GM12878 (cell line): ENCODE measurements around the gene MTAP. TPM values are rescaled to one million over a fixed set of nuclear protein-coding genes. Genes with fewer than 3 reads are reported as not detected.

Experiments used
- ASH2L ChIP-seq: fragments of 300-600, 200-600 bp; sonication (generic); IDR thresholded peaks from 2 replicates; pipeline ENCODE4 v1.6.1; 2017; ENCODE audit warnings: low read depth, mild to moderate bottlenecking, borderline replicate concordance
- CREB1 ChIP-seq: IDR thresholded peaks from 2 replicates; pipeline ENCODE4 v1.6.1; 2012; ENCODE audit warnings: low read depth, mild to moderate bottlenecking, inconsistent platforms
- CTCF ChIP-seq, 3 experiments: IDR thresholded peaks in 2 of 3; conservative IDR thresholded peaks in 1 of 3; 2 replicates each; pipeline ENCODE4 v1.5.1; 2011; ENCODE audit warnings: low read depth in 3 of 3, low read length in 3 of 3, mild to moderate bottlenecking in 3 of 3, control low read depth in 2 of 3, moderate library complexity in 2 of 3, inconsistent platforms in 1 of 3, mixed read lengths in 1 of 3; ENCODE audit not compliant: control insufficient read depth in 2 of 3, insufficient read depth in 1 of 3; ENCODE audit errors: extremely low read depth in 1 of 3
- E2F4 ChIP-seq: IDR thresholded peaks from 2 replicates; pipeline ENCODE4 v1.6.1; 2012; ENCODE audit warnings: low read depth, low read length, improper control_type of control experiment
- EED ChIP-seq: sonication (generic); IDR thresholded peaks from 2 replicates; pipeline ENCODE4 v1.6.1; 2016; ENCODE audit warnings: antibody characterized with exemption, low read depth
- ELK1 ChIP-seq: IDR thresholded peaks from 2 replicates; pipeline ENCODE4 v1.6.1; 2012; ENCODE audit warnings: low read depth, low read length, improper control_type of control experiment
- FOS ChIP-seq: IDR thresholded peaks from 3 replicates; pipeline ENCODE4 v1.6.1; 2011; ENCODE audit warnings: borderline replicate concordance; ENCODE audit not compliant: insufficient read length; ENCODE audit errors: extremely low read depth
- GABPA ChIP-seq: IDR thresholded peaks from 2 replicates; pipeline ENCODE4 v1.6.1; 2014; ENCODE audit warnings: antibody characterized with exemption, low read depth, mild to moderate bottlenecking, inconsistent platforms
- HDAC6 ChIP-seq: fragments of 200-600 bp; sonication (generic); IDR thresholded peaks from one replicate; pipeline ENCODE4 v1.8.0; 2017; ENCODE audit warnings: antibody characterized with exemption; ENCODE audit not compliant: unreplicated experiment
- IKZF2 ChIP-seq, 2 experiments: fragments of 450-650 bp; IDR thresholded peaks; 2 replicates each; pipeline ENCODE4 v1.6.1; 2017; ENCODE audit warnings: mild to moderate bottlenecking in 2 of 2, moderate library complexity in 2 of 2
- NR2C1 ChIP-seq: fragments of 450-650 bp; IDR thresholded peaks from 2 replicates; pipeline ENCODE4 v1.6.1; 2017; ENCODE audit warnings: antibody characterized with exemption, mild to moderate bottlenecking, moderate library complexity
- POLR2A ChIP-seq: IDR thresholded peaks from 2 replicates; pipeline ENCODE4 v1.6.1; 2011; ENCODE audit warnings: low read depth, mild to moderate bottlenecking, low read length
- POU2F2 ChIP-seq: IDR thresholded peaks from 3 replicates; pipeline ENCODE4 v1.6.1; 2011; ENCODE audit warnings: low read depth, mild to moderate bottlenecking, low read length, borderline replicate concordance
- PRDM15 ChIP-seq: fragments of 450-650 bp; formaldehyde crosslinking; IDR thresholded peaks from 2 replicates; pipeline ENCODE4 v1.4.0; 2020; ENCODE audit warnings: mild to moderate bottlenecking, moderate library complexity
- RCOR1 ChIP-seq: conservative IDR thresholded peaks from 2 replicates; pipeline ENCODE4 v1.6.1; 2012; ENCODE audit warnings: low read depth, low read length, improper control_type of control experiment
- SIX5 ChIP-seq: IDR thresholded peaks from 2 replicates; pipeline ENCODE4 v1.6.1; 2011; ENCODE audit warnings: mild to moderate bottlenecking, low read depth, low read length, moderate library complexity; ENCODE audit not compliant: severe bottlenecking
- SKIL ChIP-seq: fragments of 450-650 bp; IDR thresholded peaks from 2 replicates; pipeline ENCODE4 v1.6.1; 2017; ENCODE audit warnings: mild to moderate bottlenecking, low read depth, inconsistent platforms; ENCODE audit not compliant: poor library complexity, severe bottlenecking
- SMC3 ChIP-seq: IDR thresholded peaks from 2 replicates; pipeline ENCODE4 v1.6.1; 2011; ENCODE audit warnings: low read length, improper control_type of control experiment, borderline replicate concordance
- TAF1 ChIP-seq: IDR thresholded peaks from 2 replicates; pipeline ENCODE4 v1.6.1; 2011; ENCODE audit warnings: mild to moderate bottlenecking, low read depth, low read length, borderline replicate concordance
- TBL1XR1 ChIP-seq: IDR thresholded peaks from 2 replicates; pipeline ENCODE4 v1.6.1; 2012; ENCODE audit warnings: low read depth, low read length, improper control_type of control experiment
- polyA plus RNA-seq, 11 experiments: library from polyadenylated mRNA; depleted of rRNA in 4 of 11; unstranded in 6 of 11; stranded (reverse) in 5 of 11; fragments of >200 nt; fragmentation: Nextera tagmentation in 4 of 11; fragmentation: Illumina TruSeq in 1 of 11; extraction: Ambion mirVana in 4 of 11; extraction: Trizol in 1 of 11; gene quantifications; 1 replicate in 1 of 11; 2 replicates in 10 of 11; pipeline versions ENCODE4 v1.2.1 to v1.2.3, GENCODE V29; 2011 to 2016; ENCODE audit warnings: inconsistent platforms in 2 of 11, missing spikeins in 2 of 11, low read depth in 1 of 11
- total RNA-seq, 4 experiments: library from RNA; depleted of rRNA in 3 of 4; stranded (reverse); fragments of >200 nt in 3 of 4; fragmentation: Illumina TruSeq in 1 of 4; extraction: Trizol in 1 of 4; gene quantifications; 2 replicates each; pipeline versions ENCODE4 v1.2.1 to v1.2.3, GENCODE V29; 2013 to 2021

MTAP gene
- total and polyA plus RNA-seq, 10 of the 15 experiments (the other 5 are each of a cell fraction or from before 2014, with no cell fraction given) = 16.4 to 29.9 (median 22.6) TPM

- TF ChIP-seq TBL1XR1 = no peak
- no peak for TF ChIP-seq EED
- TF ChIP-seq CTCF (IDR thresholded peaks at IDR 0.05 in 2 of 3, conservative IDR thresholded peaks at IDR 0.05 in 1 of 3; ENCODE audit: control insufficient read depth in 2 of 3, extremely low read depth in 1 of 3, insufficient read depth in 1 of 3, low read depth in 3 of 3, low read length in 3 of 3) = peak; percentile 53 to 89 (median 71); a peak in 5 of 6 replicates
- no peak for TF ChIP-seq FOS
- TF ChIP-seq RCOR1 = no peak
- no peak for TF ChIP-seq SIX5
- TF ChIP-seq SMC3 = peak; percentile 96
- no peak for TF ChIP-seq E2F4
- TF ChIP-seq CREB1 = peak; percentile 37; the same call in 1 of the 2 replicates
- no peak for TF ChIP-seq PRDM15 (CRISPR knock-in tag)
- no peak for TF ChIP-seq GABPA
- TF ChIP-seq ASH2L = no peak
- peak; percentile 44 for TF ChIP-seq SKIL
- no peak for TF ChIP-seq POLR2A
- no peak for TF ChIP-seq POU2F2
- no peak for TF ChIP-seq ELK1
- TF ChIP-seq NR2C1 = no peak
- TF ChIP-seq IKZF2 (IDR thresholded peaks at IDR 0.05) = no peak
- TF ChIP-seq TAF1 = no peak
- no peak for TF ChIP-seq HDAC6
Measured at GRCh38 chr9:21813575-21814473, 11.4 kb downstream of the MTAP start (continued).
